Mesenchymal stem cell (in vitro differentiated cells and primary cell): ENCODE measurements around the gene HEMK1.
A peak's percentile ranks its signal among the peaks of the same experiment; 100 is the strongest.

Source experiments
- DNase-seq: peaks from one replicate; pipeline ENCODE4 v3.0.0-alpha.2; 2013
- H2AFZ ChIP-seq: one replicate; pipeline ENCODE4 v1.6.1; 2013; ENCODE audit warnings: low read depth, mild to moderate bottlenecking, control low read depth, inconsistent platforms, low read length, moderate library complexity
- H2AK5ac ChIP-seq: 2 replicates; pipeline ENCODE4 v1.6.1; 2013; ENCODE audit warnings: low read length, moderate library complexity, mild to moderate bottlenecking, inconsistent platforms; ENCODE audit not compliant: severe bottlenecking
- H2BK120ac ChIP-seq: one replicate; pipeline ENCODE4 v1.6.1; 2013; ENCODE audit warnings: low read depth, mild to moderate bottlenecking, inconsistent platforms, low read length, moderate library complexity
- H2BK12ac ChIP-seq, 2 experiments: one replicate each; pipeline ENCODE4 v1.6.1; 2013; ENCODE audit warnings: inconsistent platforms in 2 of 2, low read length in 2 of 2, mild to moderate bottlenecking in 2 of 2, moderate library complexity in 2 of 2, control low read depth in 1 of 2
- H2BK15ac ChIP-seq: one replicate; pipeline ENCODE4 v1.6.1; 2013; ENCODE audit warnings: mild to moderate bottlenecking, low read depth, inconsistent platforms; ENCODE audit not compliant: poor library complexity, severe bottlenecking
- H2BK5ac ChIP-seq: 2 replicates; pipeline ENCODE4 v1.6.1; 2013; ENCODE audit warnings: low read depth, mild to moderate bottlenecking, low read length, control low read depth, inconsistent platforms; ENCODE audit not compliant: poor library complexity, severe bottlenecking
- H3K14ac ChIP-seq, 2 experiments: one replicate each; pipeline ENCODE4 v1.6.1; 2013; ENCODE audit warnings: inconsistent platforms in 2 of 2, low read length in 2 of 2, control low read depth in 1 of 2, mild to moderate bottlenecking in 1 of 2, moderate library complexity in 1 of 2
- H3K18ac ChIP-seq, 2 experiments: one replicate each; pipeline ENCODE4 v1.6.1; 2013; ENCODE audit warnings: inconsistent platforms in 2 of 2, low read length in 2 of 2, control low read depth in 1 of 2, low read depth in 1 of 2, mild to moderate bottlenecking in 1 of 2
- H3K23ac ChIP-seq, 2 experiments: one replicate each; pipeline ENCODE4 v1.6.1; 2013; ENCODE audit warnings: inconsistent platforms in 2 of 2, low read length in 2 of 2, mild to moderate bottlenecking in 2 of 2, moderate library complexity in 2 of 2, control low read depth in 1 of 2
- H3K27ac ChIP-seq: 2 replicates; pipeline ENCODE4 v1.5.1; 2013; ENCODE audit warnings: mild to moderate bottlenecking, moderate library complexity, low read length, control low read depth, inconsistent platforms; ENCODE audit not compliant: poor library complexity, severe bottlenecking
- H3K27me3 ChIP-seq, 2 experiments: 2 replicates each; pipeline versions ENCODE4 v1.6.1 to v1.7.0; 2013; ENCODE audit warnings: low read length in 2 of 2, mild to moderate bottlenecking in 2 of 2, moderate library complexity in 2 of 2, control low read depth in 1 of 2, inconsistent platforms in 1 of 2; ENCODE audit not compliant: control insufficient read depth in 1 of 2, insufficient read depth in 1 of 2
- H3K36me3 ChIP-seq, 2 experiments: 2 replicates each; pipeline versions ENCODE4 v1.6.1 to v1.7.0; 2013; ENCODE audit warnings: low read length in 2 of 2, control low read depth in 1 of 2, inconsistent platforms in 1 of 2, low read depth in 1 of 2, mild to moderate bottlenecking in 1 of 2; ENCODE audit not compliant: insufficient read depth in 2 of 2, control insufficient read depth in 1 of 2
- H3K4ac ChIP-seq, 2 experiments: one replicate each; pipeline ENCODE4 v1.6.1; 2013; ENCODE audit warnings: inconsistent platforms in 2 of 2, low read length in 2 of 2, mild to moderate bottlenecking in 2 of 2, moderate library complexity in 2 of 2, control low read depth in 1 of 2, low read depth in 1 of 2
- H3K4me1 ChIP-seq: 2 replicates; pipeline ENCODE4 v1.6.1; 2013; ENCODE audit warnings: low read depth, low read length, control low read depth; ENCODE audit not compliant: control insufficient read depth, insufficient read depth
- H3K4me2 ChIP-seq: 2 replicates; pipeline ENCODE4 v1.6.1; 2013; ENCODE audit warnings: low read length, mild to moderate bottlenecking, inconsistent platforms; ENCODE audit not compliant: poor library complexity, severe bottlenecking
- H3K4me3 ChIP-seq, 2 experiments: 2 replicates each; pipeline versions ENCODE4 v1.5.1 to v1.7.0; 2013; ENCODE audit warnings: low read length in 2 of 2, mild to moderate bottlenecking in 2 of 2, control low read depth in 1 of 2, low read depth in 1 of 2; ENCODE audit not compliant: insufficient read depth in 1 of 2
- H3K79me1 ChIP-seq: replicated peaks from 2 replicates; pipeline ENCODE4 v1.6.1; 2013; ENCODE audit warnings: mild to moderate bottlenecking, control low read depth, low read length, inconsistent platforms; ENCODE audit not compliant: poor library complexity, severe bottlenecking
- H3K9ac ChIP-seq: 2 replicates; pipeline ENCODE4 v1.7.0; 2013; ENCODE audit warnings: mild to moderate bottlenecking, low read length, moderate library complexity
- H3K9me3 ChIP-seq: 2 replicates; pipeline ENCODE4 v1.7.0; 2013; ENCODE audit warnings: mild to moderate bottlenecking, low read length; ENCODE audit not compliant: control insufficient read depth
- H4K8ac ChIP-seq: one replicate; pipeline ENCODE4 v1.6.1; 2013; ENCODE audit warnings: inconsistent platforms, mild to moderate bottlenecking, low read length, moderate library complexity
- H4K91ac ChIP-seq: one replicate; pipeline ENCODE4 v1.6.1; 2013; ENCODE audit warnings: mild to moderate bottlenecking, low read length, inconsistent platforms
- WGBS: methylation state at CpG from one replicate; pipeline ENCODE4 v1.1.7; 2013; ENCODE audit warnings: mixed read lengths; 5-methylcytosine and 5-hydroxymethylcytosine counted together

Gene HEMK1

GRCh38 chr3:50562861-50563260 is 6.5 kb upstream of the HEMK1 start:
- no peak overlapping the region for H3K27ac ChIP-seq
- H3K23ac ChIP-seq: no peak overlapping the region
- H4K91ac ChIP-seq: no peak overlapping the region
- H3K79me1 ChIP-seq: no peaks in the 10 kb centered on the region
- no peak overlapping the region for H2BK15ac ChIP-seq
- no peak overlapping the region for H3K4ac ChIP-seq
- 46% methylated on average over 2 of the region's 2 CpGs for WGBS
- H2BK120ac ChIP-seq: no peak overlapping the region
- no peaks in the 10 kb centered on the region for H3K27me3 ChIP-seq
- H3K36me3 ChIP-seq: peaks cover 0 to 34% of the 10 kb centered on the region in 2 experiments
- H3K4me2 ChIP-seq: no peak overlapping the region
- peak overlapping the region; percentile 2 for H3K9ac ChIP-seq
- DNase-seq: no peak
- peaks cover 12% of the 10 kb centered on the region for H3K4me1 ChIP-seq
- H2AK5ac ChIP-seq: no peak overlapping the region
- H4K8ac ChIP-seq: no peak overlapping the region
- H3K18ac ChIP-seq: no peak overlapping the region
- no peak overlapping the region for H2BK12ac ChIP-seq
- H3K4me3 ChIP-seq: no peak overlapping the region
- H3K14ac ChIP-seq: no peak overlapping the region
- no peak overlapping the region for H2BK5ac ChIP-seq
- H3K9me3 ChIP-seq: no peaks in the 10 kb centered on the region
- no peak overlapping the region for H2AFZ ChIP-seq

DNA sequence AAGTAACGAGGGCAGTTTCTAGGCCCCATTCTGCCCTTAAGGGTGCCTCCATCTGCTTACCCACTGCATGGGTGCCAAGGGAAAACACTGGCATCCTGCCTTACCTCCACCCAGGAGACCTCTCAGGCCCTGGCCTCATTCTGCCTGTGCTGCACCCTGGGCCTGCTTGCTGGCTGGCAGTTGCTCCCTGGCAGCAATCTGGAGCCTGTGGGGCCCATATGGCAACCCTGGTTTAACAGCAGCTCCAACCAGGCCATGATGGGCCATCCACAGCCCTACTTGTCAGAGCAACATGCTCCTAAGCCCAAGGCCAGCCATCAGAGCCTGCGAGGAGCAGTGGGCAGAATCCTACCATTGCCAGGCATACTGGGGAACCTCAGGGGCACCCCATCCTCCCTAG is 5.5 kb upstream of the HEMK1 start:
- Histone ChIP-seq H2BK12ac (no peak overlapping the region), H4K8ac (no peak overlapping the region), H3K23ac (no peak overlapping the region), H3K4me1 (peaks cover 19% of the 10 kb centered on the region), H3K9me3 (no peaks in the 10 kb centered on the region), H3K4ac (no peak overlapping the region), H3K36me3 (peaks cover 0 to 29% of the 10 kb centered on the region in 2 experiments), H3K18ac (no peak overlapping the region), H3K14ac (no peak overlapping the region), H2BK120ac (no peak overlapping the region), H2AK5ac (no peak overlapping the region), H3K4me3 (no peak overlapping the region), H3K27ac (no peak overlapping the region), H2AFZ (no peak overlapping the region), H3K4me2 (no peak overlapping the region), H3K27me3 (no peaks in the 10 kb centered on the region), H2BK5ac (no peak overlapping the region), H2BK15ac (no peak overlapping the region), H3K9ac (peak overlapping the region; percentile 43), H4K91ac (no peak overlapping the region), H3K79me1 (peaks cover 2% of the 10 kb centered on the region)
- 85% methylated on average over 2 of the region's 2 CpGs for WGBS
- no peak for DNase-seq

- Histone ChIP-seq H2BK15ac (no peak overlapping the region), H2BK12ac (no peak overlapping the region), H3K18ac (no peak overlapping the region), H3K9me3 (no peaks in the 10 kb centered on the region), H2BK5ac (no peak overlapping the region), H4K8ac (no peak overlapping the region), H3K4me3 (no peak overlapping the region), H3K23ac (no peak overlapping the region), H3K4ac (no peak overlapping the region), H2BK120ac (no peak overlapping the region), H2AFZ (no peak overlapping the region), H3K9ac (no peak overlapping the region), H3K14ac (no peak overlapping the region), H3K27ac (no peak overlapping the region), H2AK5ac (no peak overlapping the region), H3K27me3 (no peaks in the 10 kb centered on the region), H4K91ac (no peak overlapping the region), H3K36me3 (peaks cover 0 to 25% of the 10 kb centered on the region in 2 experiments), H3K4me2 (no peak overlapping the region), H3K79me1 (peaks cover 2% of the 10 kb centered on the region), H3K4me1 (peaks cover 19% of the 10 kb centered on the region)
- no peak for DNase-seq
- 76% methylated on average over 1 of the region's 1 CpG for WGBS
Measured at GRCh38 chr3:50564321-50564720, 5.0 kb upstream of the HEMK1 start.

GRCh38 chr3:50567011-50567385 is 2.3 kb upstream of the HEMK1 start:
- Histone ChIP-seq H3K14ac (no peak overlapping the region), H2BK15ac (no peak overlapping the region), H3K36me3 (peaks cover 11 to 12% of the 10 kb centered on the region in 2 experiments), H3K4me3 (peak overlapping the region; percentile 56 to 88), H2BK5ac (no peak overlapping the region), H3K9me3 (no peaks in the 10 kb centered on the region), H2BK120ac (peak overlapping the region; percentile 52), H3K27ac (no peak overlapping the region), H3K27me3 (no peaks in the 10 kb centered on the region), H3K23ac (no peak overlapping the region), H2BK12ac (no peak overlapping the region), H4K8ac (peak overlapping the region; percentile 35), H3K4me1 (peaks cover 19% of the 10 kb centered on the region), H2AFZ (peak overlapping the region; percentile 60), H3K18ac (peak overlapping the region in 1 of 2 experiments; percentile 81), H3K9ac (peak overlapping the region; percentile 97), H2AK5ac (no peak overlapping the region), H3K4me2 (peak overlapping the region; percentile 74), H3K79me1 (peaks cover 6% of the 10 kb centered on the region), H4K91ac (no peak overlapping the region), H3K4ac (peak overlapping the region in 1 of 2 experiments; percentile 9)
- 61% methylated on average over 5 of the region's 11 CpGs for WGBS
- DNase-seq: no peak
